Diencephalon (tissue), 1 donor: ENCODE measurements around the gene GOLPH3L. TPM values are rescaled to one million over a fixed set of nuclear protein-coding genes. Genes with fewer than 3 reads are reported as not detected.

ENCODE experiments used
- small RNA-seq: library from RNA; depleted of rRNA; stranded (forward); fragments of <200 nt; gene quantifications from one replicate; pipeline ENCODE3, GENCODE V24; 2014
- total RNA-seq: library from RNA; depleted of rRNA; stranded (reverse); fragments of >200 nt; gene quantifications from one replicate; pipeline ENCODE4 v1.2.3, GENCODE V29; 2014

Gene GOLPH3L
- 10.8 TPM for total RNA-seq

DNA sequence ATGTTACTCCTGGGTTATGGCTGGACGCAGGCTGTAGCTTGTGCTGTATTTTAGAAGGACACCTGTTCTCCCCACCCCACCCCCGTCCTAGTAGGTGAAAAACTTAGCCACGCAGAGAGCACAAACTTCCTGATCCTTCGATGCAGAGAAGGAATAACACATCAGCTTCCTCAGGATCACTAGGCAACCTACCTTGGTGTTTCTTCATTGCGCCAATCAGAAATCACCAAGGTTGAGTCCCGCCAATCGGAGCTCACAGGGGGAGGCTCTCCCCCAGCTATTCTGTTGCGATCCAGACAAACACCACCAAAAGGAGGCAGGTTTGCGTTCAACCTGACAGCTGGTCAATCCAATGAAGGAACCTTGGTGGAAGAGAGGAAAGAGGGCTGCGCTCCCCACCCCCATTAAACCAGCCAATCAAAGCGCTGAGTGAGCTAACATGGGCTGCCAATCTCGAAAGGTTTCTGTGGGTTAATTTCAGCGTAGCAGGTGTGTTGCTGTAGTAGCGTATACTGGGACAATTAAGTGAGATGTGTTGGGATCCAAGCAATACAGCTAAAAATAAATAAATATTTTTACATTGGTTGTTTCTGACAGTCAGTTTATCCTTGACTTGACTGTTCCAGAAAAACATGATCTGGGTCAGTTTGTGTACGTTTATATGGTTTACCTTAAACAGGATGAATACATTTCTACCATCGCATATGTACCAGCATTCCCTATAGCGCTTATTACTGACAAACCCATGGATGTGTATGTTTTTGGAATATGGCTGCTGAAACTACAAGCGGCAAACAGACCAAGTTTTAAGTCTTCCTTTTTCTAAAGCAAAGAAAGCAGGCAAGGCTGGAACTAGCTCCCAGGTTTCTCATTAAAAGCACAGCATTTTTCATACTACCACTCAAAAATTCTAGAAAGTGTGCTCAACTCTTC lies at the start of gene GOLPH3L:
TSS of gene GOLPH3L (minus strand) at position 160 of the 933 bp plus-strand sequence. CDS start 2,316 bp downstream, outside the sequence.

DNA sequence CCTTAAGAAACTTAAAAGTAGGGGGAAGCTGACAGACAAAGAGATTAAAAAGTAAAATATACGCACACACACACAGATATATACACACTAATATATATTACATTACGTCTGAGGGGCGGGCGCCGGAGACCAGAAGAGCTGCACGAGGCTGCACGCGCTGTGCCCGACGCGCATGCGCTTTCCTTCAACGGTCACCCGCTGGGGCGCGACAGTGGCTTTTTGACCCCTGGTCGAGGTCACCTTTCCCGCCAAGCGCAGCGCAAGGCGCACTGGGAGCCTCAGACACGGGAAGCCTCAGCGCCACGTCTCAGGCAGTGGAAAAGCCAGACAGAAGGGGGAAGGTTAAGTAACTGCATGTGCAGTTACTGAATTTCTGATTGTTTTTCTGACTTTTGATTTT lies 23.7 kb upstream of the GOLPH3L start, which contains the start of gene HORMAD1:
TSS of gene HORMAD1 (minus strand) at position 193 of the 400 bp plus-strand sequence. CDS start 1,390 bp downstream, outside the sequence.

DNA sequence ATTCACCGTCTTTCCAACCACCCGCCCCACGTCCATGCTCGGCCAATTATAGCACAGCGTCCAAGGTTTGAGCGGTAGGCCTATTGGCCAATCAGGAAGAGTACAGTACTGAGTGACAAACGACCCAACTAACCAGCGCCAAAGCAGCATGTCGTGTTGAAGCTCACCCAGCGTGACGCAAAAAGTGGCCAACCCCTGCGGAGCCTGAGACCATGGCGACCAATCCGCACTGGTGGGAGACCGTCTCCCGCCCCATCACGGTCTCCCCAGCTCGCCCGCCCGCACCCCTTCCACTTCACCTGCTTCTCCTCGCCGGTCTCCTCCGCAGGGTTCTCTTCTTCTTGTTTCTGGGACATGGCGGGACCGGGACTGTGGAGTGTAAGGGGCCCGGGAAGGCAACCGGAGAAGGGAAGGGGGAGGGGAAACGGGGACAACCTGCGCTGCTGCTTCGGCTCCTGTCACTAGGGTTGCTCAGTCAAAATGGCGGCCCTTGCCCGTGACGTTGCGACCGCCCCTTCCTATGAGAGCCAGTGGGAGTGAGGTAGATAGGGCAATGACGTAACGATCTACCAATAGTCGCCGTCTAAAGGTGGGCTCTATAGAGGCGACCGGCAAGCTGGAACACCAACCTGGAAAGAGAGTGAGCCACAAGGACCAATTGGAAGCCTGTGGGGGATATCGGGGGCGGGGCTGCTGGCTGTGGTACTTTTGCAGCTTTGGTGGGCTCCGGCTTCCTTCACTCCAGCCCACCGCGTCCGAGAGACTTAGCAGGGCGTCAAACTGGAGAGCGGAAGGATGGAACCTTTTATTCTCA lies 67.6 kb downstream of the GOLPH3L start, which contains the start of gene ENSA:
TSS of gene ENSA (minus strand) at position 498 of the 814 bp plus-strand sequence. CDS start at position 356, 142 bp downstream.

Small RNA genes lying within 50 kb of the gene (small RNA-seq; reads per million reads assigned to genes)
- gene RF00015 (not detected), gene RF00561 (not detected), gene RNU6-1042P (not detected)

Other genes with a start within 250 kb of the GOLPH3L start
- 33.7 TPM for gene TARS2, start 209.7 kb downstream of the GOLPH3L start, total RNA-seq
- gene ECM1, start 189.0 kb downstream of the GOLPH3L start, total RNA-seq: 1.6 TPM
- 0.92 TPM for gene FALEC, start 181.4 kb downstream of the GOLPH3L start, total RNA-seq
- gene ADAMTSL4, start 147.7 kb downstream of the GOLPH3L start, total RNA-seq: 0.23 TPM
- 103 TPM for gene MCL1, start 117.5 kb downstream of the GOLPH3L start, total RNA-seq
- gene ENSA, start 67.5 kb downstream of the GOLPH3L start, total RNA-seq: 127 TPM
- gene HORMAD1, start 23.7 kb upstream of the GOLPH3L start, total RNA-seq: 1.4 TPM
- gene CTSS, start 68.6 kb upstream of the GOLPH3L start, total RNA-seq: 19.8 TPM
- gene CTSK, start 111.1 kb upstream of the GOLPH3L start, total RNA-seq: 5.3 TPM
- 27.5 TPM for gene ARNT, start 179.4 kb upstream of the GOLPH3L start, total RNA-seq
- not detected for gene CTXND2, start 190.0 kb upstream of the GOLPH3L start, total RNA-seq
- gene SETDB1, start 229.2 kb upstream of the GOLPH3L start, total RNA-seq: 51.0 TPM